ENCODE data around the gene RNF214. TPM values are rescaled to one million over a fixed set of nuclear protein-coding genes. Genes with fewer than 3 reads are reported as not detected.

Gene RNF214
- total and polyA plus RNA-seq, 8 donors, result 21.5 to 37.1 (median 30.9) TPM

- no peak for ATAC-seq
- intact Hi-C loops (cut with DNase I), result no loop called here
Measured at GRCh38 chr11:117197006-117197405, 35.5 kb upstream of the RNF214 start.

DNA sequence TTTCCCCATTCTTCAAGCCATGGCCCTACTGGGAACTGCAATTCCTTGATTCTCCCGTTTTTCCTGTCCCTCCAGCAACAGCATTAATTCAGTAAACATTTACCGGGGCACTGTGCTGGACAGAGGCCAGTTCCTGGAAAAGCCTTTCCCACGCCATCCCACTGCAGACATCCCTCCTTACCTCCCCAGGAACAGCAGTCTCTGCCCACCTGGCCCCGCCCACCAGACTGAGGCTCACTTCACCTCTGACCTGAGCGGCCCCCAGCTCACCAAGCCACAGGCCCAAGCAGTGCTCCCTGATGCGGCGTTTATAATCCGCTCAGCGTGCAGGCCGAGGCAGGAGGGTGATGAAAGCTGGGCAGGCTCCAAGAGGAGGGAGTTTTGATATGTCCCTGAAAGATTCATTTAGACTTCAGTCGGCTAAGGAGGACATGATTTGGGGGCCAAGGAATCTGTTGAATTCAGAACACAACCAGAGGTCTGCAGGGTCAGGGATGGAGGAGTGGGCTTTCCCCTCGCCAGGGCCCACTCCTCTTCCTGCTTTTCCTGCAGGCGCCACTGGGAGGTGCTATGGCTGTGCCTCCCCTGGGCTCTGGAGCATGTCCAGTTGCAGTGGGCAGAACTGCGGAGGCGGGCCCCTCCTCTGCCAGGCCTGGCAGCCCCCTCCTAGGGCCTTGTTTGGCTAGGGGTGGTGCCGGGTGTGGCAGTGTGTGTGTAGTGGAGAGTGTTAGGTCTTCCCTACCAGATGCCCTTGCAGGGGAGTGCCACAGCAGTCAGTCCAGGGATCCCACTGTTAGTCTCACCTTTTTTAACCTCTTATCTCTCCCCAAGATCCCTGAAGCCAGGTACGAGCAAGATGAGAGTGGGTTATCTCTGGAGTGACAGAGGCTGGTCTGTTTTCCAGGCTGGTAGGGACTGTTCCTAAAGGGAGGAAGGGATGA lies 34.7 kb upstream of the RNF214 start:
- intact Hi-C loops (cut with DNase I), result no loop called here
- peak; percentile 23 for ATAC-seq
- H3K4me3 ChIP-seq, result peak overlapping the region in 1 of 2 donors; percentile 34

More at GRCh38 chr11:117197006-117197405, 35.5 kb upstream of the RNF214 start:
- Histone ChIP-seq H3K4me1 (peaks cover 11 to 19% of the 10 kb centered on the region in 2 donors), H3K27me3 (no peaks in the 10 kb centered on the region), H3K36me3 (peaks cover 0 to 48% of the 10 kb centered on the region in 2 donors), H3K27ac (no peak overlapping the region), H3K4me3 (no peak overlapping the region), H3K9me3 (no peaks in the 10 kb centered on the region)
- TF ChIP-seq, protein P1, sequence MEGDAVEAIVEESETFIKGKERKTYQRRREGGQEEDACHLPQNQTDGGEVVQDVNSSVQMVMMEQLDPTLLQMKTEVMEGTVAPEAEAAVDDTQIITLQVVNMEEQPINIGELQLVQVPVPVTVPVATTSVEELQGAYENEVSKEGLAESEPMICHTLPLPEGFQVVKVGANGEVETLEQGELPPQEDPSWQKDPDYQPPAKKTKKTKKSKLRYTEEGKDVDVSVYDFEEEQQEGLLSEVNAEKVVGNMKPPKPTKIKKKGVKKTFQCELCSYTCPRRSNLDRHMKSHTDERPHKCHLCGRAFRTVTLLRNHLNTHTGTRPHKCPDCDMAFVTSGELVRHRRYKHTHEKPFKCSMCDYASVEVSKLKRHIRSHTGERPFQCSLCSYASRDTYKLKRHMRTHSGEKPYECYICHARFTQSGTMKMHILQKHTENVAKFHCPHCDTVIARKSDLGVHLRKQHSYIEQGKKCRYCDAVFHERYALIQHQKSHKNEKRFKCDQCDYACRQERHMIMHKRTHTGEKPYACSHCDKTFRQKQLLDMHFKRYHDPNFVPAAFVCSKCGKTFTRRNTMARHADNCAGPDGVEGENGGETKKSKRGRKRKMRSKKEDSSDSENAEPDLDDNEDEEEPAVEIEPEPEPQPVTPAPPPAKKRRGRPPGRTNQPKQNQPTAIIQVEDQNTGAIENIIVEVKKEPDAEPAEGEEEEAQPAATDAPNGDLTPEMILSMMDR (IDR thresholded peaks at IDR 0.05), result no peak
- DNase-seq, result no peak

GRCh38 chr11:117198613-117199012 lies 33.9 kb upstream of the RNF214 start:
- peak overlapping the region; percentile 25 to 34 for H3K4me3 ChIP-seq
- TF ChIP-seq, protein P1 (IDR thresholded peaks at IDR 0.05), result no peak
- no peaks in the 10 kb centered on the region for H3K9me3 ChIP-seq
- DNase-seq, result peak in 1 of 4 donors; percentile 9
- H3K27ac ChIP-seq, result peak overlapping the region; percentile 70 to 84
- H3K36me3 ChIP-seq, result peaks cover 0 to 45% of the 10 kb centered on the region in 2 donors
- intact Hi-C loops (cut with DNase I), result no loop called here
- H3K27me3 ChIP-seq, result no peaks in the 10 kb centered on the region
- ATAC-seq, result peak; percentile 4
- H3K4me1 ChIP-seq, result peaks cover 11 to 19% of the 10 kb centered on the region in 2 donors

More for the DNA sequence above, 34.7 kb upstream of the RNF214 start:
- Histone ChIP-seq H3K36me3 (peaks cover 0 to 45% of the 10 kb centered on the region in 2 donors), H3K27me3 (no peaks in the 10 kb centered on the region), H3K9me3 (no peaks in the 10 kb centered on the region), H3K27ac (peak overlapping the region; percentile 70 to 84), H3K4me1 (peaks cover 11 to 19% of the 10 kb centered on the region in 2 donors)
- peak in 2 of 4 donors; percentile 34 to 65 for DNase-seq
- TF ChIP-seq, protein P1 (IDR thresholded peaks at IDR 0.05), result peak; percentile 22 to 23

GRCh38 chr11:117199053-117199915 lies 33.2 kb upstream of the RNF214 start, which contains the start of gene TAGLN:
TSS of gene TAGLN (plus strand) at chr11:117199370. CDS start at chr11:117203014, 3,644 bp downstream.
- TF ChIP-seq, protein P1 (IDR thresholded peaks at IDR 0.05), result no peak
- peak; percentile 76 for ATAC-seq
- intact Hi-C loops (cut with DNase I), result no loop called here
- peaks cover 11 to 19% of the 10 kb centered on the region in 2 donors for H3K4me1 ChIP-seq
- peaks cover 0 to 45% of the 10 kb centered on the region in 2 donors for H3K36me3 ChIP-seq
- peak within 1 kb of the TSS; percentile 25 to 34 for H3K4me3 ChIP-seq
- H3K27me3 ChIP-seq, result no peaks in the 10 kb centered on the region
- peak within 1 kb of the TSS; percentile 70 to 84 for H3K27ac ChIP-seq
- no peaks in the 10 kb centered on the region for H3K9me3 ChIP-seq
- peak in 3 of 4 donors; percentile 68 to 84 (median 76) for DNase-seq

Data from left lung (tissue), 10 donors.